GM12878 (cell line): ENCODE data around the gene FOXF1. TPM values are rescaled to one million over a fixed set of nuclear protein-coding genes. Genes with fewer than 3 reads are reported as not detected.

Experiments
- CBX3 ChIP-seq: fragments of 200-600 bp; sonication (generic); IDR thresholded peaks from 2 replicates; pipeline ENCODE4 v1.6.1; 2016; ENCODE audit warnings: low read depth, borderline replicate concordance
- CHD2 ChIP-seq: IDR thresholded peaks from 2 replicates; pipeline ENCODE4 v1.6.1; 2011; ENCODE audit warnings: low read depth, low read length, improper control_type of control experiment, borderline replicate concordance
- FOXK2 ChIP-seq: fragments of 450-650 bp; IDR thresholded peaks from 2 replicates; pipeline ENCODE4 v1.6.1; 2017; ENCODE audit warnings: mild to moderate bottlenecking, moderate library complexity
- FOXM1 ChIP-seq: IDR thresholded peaks from 2 replicates; pipeline ENCODE4 v1.6.1; 2012; ENCODE audit warnings: low read depth, mild to moderate bottlenecking, inconsistent platforms, low read length, moderate library complexity
- IKZF1 ChIP-seq: fragments of 450-650 bp; conservative IDR thresholded peaks from 2 replicates; pipeline ENCODE4 v1.6.1; 2017; ENCODE audit warnings: antibody characterized with exemption, mild to moderate bottlenecking
- MYC ChIP-seq: IDR thresholded peaks from 2 replicates; pipeline ENCODE4 v1.6.1; 2011; ENCODE audit warnings: mild to moderate bottlenecking, low read length, moderate library complexity, inconsistent platforms; ENCODE audit not compliant: insufficient read depth, insufficient replicate concordance, insufficient read length, severe bottlenecking
- NFXL1 ChIP-seq: fragments of 450-650 bp; IDR thresholded peaks from 2 replicates; pipeline ENCODE4 v1.6.1; 2017; ENCODE audit warnings: antibody characterized with exemption, mild to moderate bottlenecking, borderline replicate concordance
- NFYA ChIP-seq: IDR thresholded peaks from 2 replicates; pipeline ENCODE4 v1.6.1; 2011; ENCODE audit warnings: low read depth, mild to moderate bottlenecking, low read length, improper control_type of control experiment, borderline replicate concordance
- PML ChIP-seq: IDR thresholded peaks from 2 replicates; pipeline ENCODE4 v1.6.1; 2012; ENCODE audit warnings: low read length, inconsistent platforms
- POLR2AphosphoS2 ChIP-seq: IDR thresholded peaks from 2 replicates; pipeline ENCODE4 v1.6.1; 2011; ENCODE audit warnings: low read depth, mild to moderate bottlenecking, low read length, improper control_type of control experiment, moderate library complexity
- SMAD1 ChIP-seq: fragments of 450-650 bp; IDR thresholded peaks from 2 replicates; pipeline ENCODE4 v1.6.1; 2018; ENCODE audit warnings: mild to moderate bottlenecking, low read depth; ENCODE audit not compliant: partially characterized antibody
- SRF ChIP-seq, 2 experiments: IDR thresholded peaks; 2 replicates each; pipeline ENCODE4 v1.6.1; 2011; ENCODE audit warnings: low read depth in 2 of 2, low read length in 2 of 2, mild to moderate bottlenecking in 1 of 2, moderate library complexity in 1 of 2
- polyA plus RNA-seq, 11 experiments: library from polyadenylated mRNA; depleted of rRNA in 4 of 11; unstranded in 6 of 11; stranded (reverse) in 5 of 11; fragments of >200 nt; fragmentation: Nextera tagmentation in 4 of 11; fragmentation: Illumina TruSeq in 1 of 11; extraction: Ambion mirVana in 4 of 11; extraction: Trizol in 1 of 11; gene quantifications; 1 replicate in 1 of 11; 2 replicates in 10 of 11; pipeline versions ENCODE4 v1.2.1 to v1.2.3, GENCODE V29; 2011 to 2016; ENCODE audit warnings: inconsistent platforms in 2 of 11, missing spikeins in 2 of 11, low read depth in 1 of 11
- total RNA-seq, 4 experiments: library from RNA; depleted of rRNA in 3 of 4; stranded (reverse); fragments of >200 nt in 3 of 4; fragmentation: Illumina TruSeq in 1 of 4; extraction: Trizol in 1 of 4; gene quantifications; 2 replicates each; pipeline versions ENCODE4 v1.2.1 to v1.2.3, GENCODE V29; 2013 to 2021
- TF ChIP-seq, protein P1 (sequence below): fragments of 450-650 bp; IDR thresholded peaks from 2 replicates; pipeline ENCODE4 v1.6.1; 2018; ENCODE audit warnings: mild to moderate bottlenecking, low read depth, moderate library complexity; ENCODE audit not compliant: partially characterized antibody
- TF ChIP-seq, protein P2 (sequence below): IDR thresholded peaks from 2 replicates; pipeline ENCODE4 v1.6.1; 2011; ENCODE audit warnings: low read depth, mild to moderate bottlenecking, low read length, moderate library complexity, borderline replicate concordance; ENCODE audit errors: extremely low read depth
- TF ChIP-seq, protein P3 (sequence below): fragments of 450-650 bp; IDR thresholded peaks from 2 replicates; pipeline ENCODE4 v1.6.1; 2017; ENCODE audit warnings: antibody characterized with exemption, mild to moderate bottlenecking, moderate library complexity
- TF ChIP-seq, protein P4 (sequence below): fragments of 450-650 bp; formaldehyde crosslinking; IDR thresholded peaks from 2 replicates; pipeline ENCODE4 v1.4.0; 2022; ENCODE audit warnings: mild to moderate bottlenecking, moderate library complexity
- TF ChIP-seq, protein P5 (sequence below): fragments of 450-650 bp; IDR thresholded peaks from 2 replicates; pipeline ENCODE4 v1.6.1; 2017; ENCODE audit warnings: low read depth, mild to moderate bottlenecking, moderate library complexity

The FOXF1 gene
- total and polyA plus RNA-seq, 10 of the 15 experiments (the other 5 are each of a cell fraction or from before 2014, with no cell fraction given): 0.01 TPM; not detected in 9

DNA sequence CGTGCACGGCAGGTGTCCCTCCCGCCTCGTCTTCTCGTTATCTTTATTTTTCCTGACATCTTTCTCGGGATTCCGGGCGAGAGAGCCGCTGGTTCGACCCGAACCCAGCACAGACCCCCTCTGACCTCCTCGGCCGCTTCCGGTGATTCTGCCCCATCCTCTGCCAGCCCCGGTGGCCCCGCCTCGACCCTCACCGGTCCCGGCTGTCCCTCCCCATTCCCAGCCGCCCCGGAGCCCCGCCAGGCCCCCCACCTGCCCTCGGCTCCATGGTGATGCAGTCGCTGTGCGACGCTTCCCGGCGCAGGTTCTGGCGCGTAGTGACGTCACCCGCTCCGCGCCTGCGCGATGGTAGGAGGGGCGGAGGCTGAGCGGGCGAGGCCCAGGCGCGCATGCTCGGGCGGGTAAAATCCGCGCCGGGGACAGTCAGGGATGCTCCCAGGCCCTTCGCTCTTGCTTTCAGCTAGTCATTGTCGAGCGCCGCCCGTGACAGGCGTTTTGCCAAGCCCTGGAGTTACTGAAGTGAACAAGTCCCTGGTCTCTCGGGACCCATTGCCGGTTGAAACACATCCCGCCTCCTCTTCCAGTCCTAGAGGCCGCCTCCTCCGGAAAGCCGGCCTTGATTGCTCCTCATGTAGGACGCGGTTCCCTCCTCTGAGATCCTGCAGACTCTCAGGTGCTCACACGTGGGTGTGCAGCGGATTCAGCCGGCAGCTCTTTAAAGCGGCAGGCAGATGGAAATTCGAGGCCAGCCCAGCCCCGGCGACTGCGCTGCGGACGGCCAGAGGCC is 44.8 kb downstream of the FOXF1 start, which contains the start of gene MTHFSD (continued):
- TF ChIP-seq CHD2: peak; percentile 3; the same call in 1 of the 2 replicates
- TF ChIP-seq SMAD1: no peak
- TF ChIP-seq, protein P1, sequence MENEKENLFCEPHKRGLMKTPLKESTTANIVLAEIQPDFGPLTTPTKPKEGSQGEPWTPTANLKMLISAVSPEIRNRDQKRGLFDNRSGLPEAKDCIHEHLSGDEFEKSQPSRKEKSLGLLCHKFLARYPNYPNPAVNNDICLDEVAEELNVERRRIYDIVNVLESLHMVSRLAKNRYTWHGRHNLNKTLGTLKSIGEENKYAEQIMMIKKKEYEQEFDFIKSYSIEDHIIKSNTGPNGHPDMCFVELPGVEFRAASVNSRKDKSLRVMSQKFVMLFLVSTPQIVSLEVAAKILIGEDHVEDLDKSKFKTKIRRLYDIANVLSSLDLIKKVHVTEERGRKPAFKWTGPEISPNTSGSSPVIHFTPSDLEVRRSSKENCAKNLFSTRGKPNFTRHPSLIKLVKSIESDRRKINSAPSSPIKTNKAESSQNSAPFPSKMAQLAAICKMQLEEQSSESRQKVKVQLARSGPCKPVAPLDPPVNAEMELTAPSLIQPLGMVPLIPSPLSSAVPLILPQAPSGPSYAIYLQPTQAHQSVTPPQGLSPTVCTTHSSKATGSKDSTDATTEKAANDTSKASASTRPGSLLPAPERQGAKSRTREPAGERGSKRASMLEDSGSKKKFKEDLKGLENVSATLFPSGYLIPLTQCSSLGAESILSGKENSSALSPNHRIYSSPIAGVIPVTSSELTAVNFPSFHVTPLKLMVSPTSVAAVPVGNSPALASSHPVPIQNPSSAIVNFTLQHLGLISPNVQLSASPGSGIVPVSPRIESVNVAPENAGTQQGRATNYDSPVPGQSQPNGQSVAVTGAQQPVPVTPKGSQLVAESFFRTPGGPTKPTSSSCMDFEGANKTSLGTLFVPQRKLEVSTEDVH: no peak
- peak; percentile 70; the same call in 1 of the 2 replicates for TF ChIP-seq POLR2AphosphoS2
- no peak for TF ChIP-seq NFYA
- no peak for TF ChIP-seq CBX3
- TF ChIP-seq, protein P2, sequence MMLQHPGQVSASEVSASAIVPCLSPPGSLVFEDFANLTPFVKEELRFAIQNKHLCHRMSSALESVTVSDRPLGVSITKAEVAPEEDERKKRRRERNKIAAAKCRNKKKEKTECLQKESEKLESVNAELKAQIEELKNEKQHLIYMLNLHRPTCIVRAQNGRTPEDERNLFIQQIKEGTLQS: peak; percentile 94
- TF ChIP-seq, protein P3, sequence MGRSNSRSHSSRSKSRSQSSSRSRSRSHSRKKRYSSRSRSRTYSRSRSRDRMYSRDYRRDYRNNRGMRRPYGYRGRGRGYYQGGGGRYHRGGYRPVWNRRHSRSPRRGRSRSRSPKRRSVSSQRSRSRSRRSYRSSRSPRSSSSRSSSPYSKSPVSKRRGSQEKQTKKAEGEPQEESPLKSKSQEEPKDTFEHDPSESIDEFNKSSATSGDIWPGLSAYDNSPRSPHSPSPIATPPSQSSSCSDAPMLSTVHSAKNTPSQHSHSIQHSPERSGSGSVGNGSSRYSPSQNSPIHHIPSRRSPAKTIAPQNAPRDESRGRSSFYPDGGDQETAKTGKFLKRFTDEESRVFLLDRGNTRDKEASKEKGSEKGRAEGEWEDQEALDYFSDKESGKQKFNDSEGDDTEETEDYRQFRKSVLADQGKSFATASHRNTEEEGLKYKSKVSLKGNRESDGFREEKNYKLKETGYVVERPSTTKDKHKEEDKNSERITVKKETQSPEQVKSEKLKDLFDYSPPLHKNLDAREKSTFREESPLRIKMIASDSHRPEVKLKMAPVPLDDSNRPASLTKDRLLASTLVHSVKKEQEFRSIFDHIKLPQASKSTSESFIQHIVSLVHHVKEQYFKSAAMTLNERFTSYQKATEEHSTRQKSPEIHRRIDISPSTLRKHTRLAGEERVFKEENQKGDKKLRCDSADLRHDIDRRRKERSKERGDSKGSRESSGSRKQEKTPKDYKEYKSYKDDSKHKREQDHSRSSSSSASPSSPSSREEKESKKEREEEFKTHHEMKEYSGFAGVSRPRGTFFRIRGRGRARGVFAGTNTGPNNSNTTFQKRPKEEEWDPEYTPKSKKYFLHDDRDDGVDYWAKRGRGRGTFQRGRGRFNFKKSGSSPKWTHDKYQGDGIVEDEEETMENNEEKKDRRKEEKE: no peak
- TF ChIP-seq SRF (IDR thresholded peaks at IDR 0.05; ENCODE audit: low read depth in 2 of 2, low read length in 2 of 2): peak; percentile 59 to 92; a peak in 3 of 4 replicates
- TF ChIP-seq FOXM1: no peak
- TF ChIP-seq, protein P4, sequence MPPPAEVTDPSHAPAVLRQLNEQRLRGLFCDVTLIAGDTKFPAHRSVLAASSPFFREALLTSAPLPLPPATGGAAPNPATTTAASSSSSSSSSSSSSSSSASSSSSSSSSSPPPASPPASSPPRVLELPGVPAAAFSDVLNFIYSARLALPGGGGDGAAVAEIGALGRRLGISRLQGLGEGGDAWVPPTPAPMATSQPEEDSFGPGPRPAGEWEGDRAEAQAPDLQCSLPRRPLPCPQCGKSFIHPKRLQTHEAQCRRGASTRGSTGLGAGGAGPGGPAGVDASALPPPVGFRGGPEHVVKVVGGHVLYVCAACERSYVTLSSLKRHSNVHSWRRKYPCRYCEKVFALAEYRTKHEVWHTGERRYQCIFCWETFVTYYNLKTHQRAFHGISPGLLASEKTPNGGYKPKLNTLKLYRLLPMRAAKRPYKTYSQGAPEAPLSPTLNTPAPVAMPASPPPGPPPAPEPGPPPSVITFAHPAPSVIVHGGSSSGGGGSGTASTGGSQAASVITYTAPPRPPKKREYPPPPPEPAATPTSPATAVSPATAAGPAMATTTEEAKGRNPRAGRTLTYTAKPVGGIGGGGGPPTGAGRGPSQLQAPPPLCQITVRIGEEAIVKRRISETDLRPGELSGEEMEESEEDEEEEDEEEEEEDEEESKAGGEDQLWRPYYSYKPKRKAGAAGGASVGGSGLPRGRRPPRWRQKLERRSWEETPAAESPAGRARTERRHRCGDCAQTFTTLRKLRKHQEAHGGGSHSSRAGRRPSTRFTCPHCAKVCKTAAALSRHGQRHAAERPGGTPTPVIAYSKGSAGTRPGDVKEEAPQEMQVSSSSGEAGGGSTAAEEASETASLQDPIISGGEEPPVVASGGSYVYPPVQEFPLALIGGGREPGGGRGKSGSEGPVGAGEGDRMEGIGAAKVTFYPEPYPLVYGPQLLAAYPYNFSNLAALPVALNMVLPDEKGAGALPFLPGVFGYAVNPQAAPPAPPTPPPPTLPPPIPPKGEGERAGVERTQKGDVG (CRISPR knock-in tag): peak; percentile 44; the same call in 1 of the 2 replicates
- TF ChIP-seq NFXL1: no peak
- TF ChIP-seq MYC: no peak
- no peak for TF ChIP-seq FOXK2
- TF ChIP-seq, protein P5, sequence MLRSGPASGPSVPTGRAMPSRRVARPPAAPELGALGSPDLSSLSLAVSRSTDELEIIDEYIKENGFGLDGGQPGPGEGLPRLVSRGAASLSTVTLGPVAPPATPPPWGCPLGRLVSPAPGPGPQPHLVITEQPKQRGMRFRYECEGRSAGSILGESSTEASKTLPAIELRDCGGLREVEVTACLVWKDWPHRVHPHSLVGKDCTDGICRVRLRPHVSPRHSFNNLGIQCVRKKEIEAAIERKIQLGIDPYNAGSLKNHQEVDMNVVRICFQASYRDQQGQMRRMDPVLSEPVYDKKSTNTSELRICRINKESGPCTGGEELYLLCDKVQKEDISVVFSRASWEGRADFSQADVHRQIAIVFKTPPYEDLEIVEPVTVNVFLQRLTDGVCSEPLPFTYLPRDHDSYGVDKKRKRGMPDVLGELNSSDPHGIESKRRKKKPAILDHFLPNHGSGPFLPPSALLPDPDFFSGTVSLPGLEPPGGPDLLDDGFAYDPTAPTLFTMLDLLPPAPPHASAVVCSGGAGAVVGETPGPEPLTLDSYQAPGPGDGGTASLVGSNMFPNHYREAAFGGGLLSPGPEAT: 0 out of 2 replicates have a peak, but pooled peaks have one; percentile 30
- TF ChIP-seq PML: peak; percentile 76; the same call in 1 of the 2 replicates
- peak; percentile 97 for TF ChIP-seq IKZF1
